Stimulated activated naive CD4-positive, alpha-beta T cell treated with Interleukin-2 at 50 U/mL for 16 hours (primary cell): ENCODE results near the gene GCAT.
"Not testable (repeated sequence)": the region's sequence is repeated elsewhere in the genome, so short reads cannot be mapped to it uniquely, and the experiment has no call there.

Experiments
- DNase-seq: peaks from one replicate; lab custom pipeline; 2025; lab: John Stamatoyannopoulos, UW

Gene GCAT

GRCh38 chr22:37782340-37783168, 25.2 kb upstream of the GCAT start:
- DNase-seq: no peak

GRCh38 chr22:37784829-37785495, 22.8 kb upstream of the GCAT start:
- DNase-seq: no peak

GRCh38 chr22:37790234-37790633, 17.5 kb upstream of the GCAT start:
- DNase-seq: no peak

GRCh38 chr22:37792494-37792893, 15.2 kb upstream of the GCAT start:
- DNase-seq: no peak

GRCh38 chr22:37794376-37794775, 13.4 kb upstream of the GCAT start:
- no peak for DNase-seq

GRCh38 chr22:37796079-37796478, 11.7 kb upstream of the GCAT start:
- no peak for DNase-seq

GRCh38 chr22:37797259-37797658, 10.5 kb upstream of the GCAT start:
- not testable (repeated sequence) for DNase-seq

- no peak for DNase-seq
These were observed 9.7 kb upstream of the GCAT start for GRCh38 chr22:37797874-37798500.

GRCh38 chr22:37799979-37800378, 7.8 kb upstream of the GCAT start:
- DNase-seq: not testable (repeated sequence)

- DNase-seq: no peak
These were observed 5.8 kb upstream of the GCAT start for GRCh38 chr22:37801946-37802309.

GRCh38 chr22:37802310-37803194, 5.2 kb upstream of the GCAT start:
- no peak for DNase-seq

GRCh38 chr22:37803195-37803638, 4.5 kb upstream of the GCAT start:
- DNase-seq: no peak

- DNase-seq: no peak
These were observed 3.9 kb upstream of the GCAT start for GRCh38 chr22:37803639-37804351.

- no peak for DNase-seq
These were observed 3.3 kb upstream of the GCAT start for GRCh38 chr22:37804352-37804880.

GRCh38 chr22:37804881-37805809, 2.6 kb upstream of the GCAT start:
- DNase-seq: peak; percentile 60

GRCh38 chr22:37805810-37806277, 1.9 kb upstream of the GCAT start:
- DNase-seq: no peak

GRCh38 chr22:37806409-37807333, 1.1 kb upstream of the GCAT start:
- peak; percentile 10 for DNase-seq

GRCh38 chr22:37808294-37808657, 542 bp downstream of the GCAT start:
- DNase-seq: no peak
